Endothelial cell of umbilical vein (primary cell): Measurements from ENCODE around the gene TMEM178A.

Experiments
- EZH2 ChIP-seq: IDR thresholded peaks from 2 replicates; pipeline ENCODE4 v1.6.1; 2012; ENCODE audit warnings: borderline replicate concordance, low read depth, mild to moderate bottlenecking, moderate library complexity, low read length, inconsistent platforms; ENCODE audit not compliant: severe bottlenecking
- GATA2 ChIP-seq: IDR thresholded peaks from 2 replicates; pipeline ENCODE4 v1.7.0; 2011; ENCODE audit warnings: low read depth, mild to moderate bottlenecking, moderate library complexity, mixed read lengths, low read length; ENCODE audit not compliant: insufficient read length, insufficient read depth
- MAX ChIP-seq: IDR thresholded peaks from 2 replicates; pipeline ENCODE4 v1.6.1; 2011; ENCODE audit not compliant: insufficient read depth, insufficient read length
- MYC ChIP-seq: IDR thresholded peaks from one replicate; pipeline ENCODE4 v1.6.1; 2011; ENCODE audit warnings: mild to moderate bottlenecking, low read depth, low read length
- POLR2A ChIP-seq: IDR thresholded peaks from 2 replicates; pipeline ENCODE4 v1.6.1; 2012; ENCODE audit warnings: low read depth, mild to moderate bottlenecking, control low read depth, low read length
- POLR2AphosphoS5 ChIP-seq: IDR thresholded peaks from 2 replicates; pipeline ENCODE4 v1.6.1; 2012; ENCODE audit warnings: low read depth, mild to moderate bottlenecking, control low read depth, low read length, moderate library complexity; ENCODE audit not compliant: insufficient read depth
- TF ChIP-seq, protein P1 (sequence below), 2 donors: IDR thresholded peaks; 1 replicate in 1 of 2; 2 replicates in 1 of 2; pipeline ENCODE4 v1.5.1; 2011; ENCODE audit warnings: low read length in 2 of 2, mild to moderate bottlenecking in 2 of 2, moderate library complexity in 2 of 2, control low read depth in 1 of 2, inconsistent platforms in 1 of 2, low read depth in 1 of 2; ENCODE audit not compliant: insufficient read depth in 1 of 2; ENCODE audit errors: extremely low read depth in 1 of 2

GRCh38 chr2:39712953-39713352 lies 47.2 kb downstream of the TMEM178A start:
- TF ChIP-seq, protein P1, sequence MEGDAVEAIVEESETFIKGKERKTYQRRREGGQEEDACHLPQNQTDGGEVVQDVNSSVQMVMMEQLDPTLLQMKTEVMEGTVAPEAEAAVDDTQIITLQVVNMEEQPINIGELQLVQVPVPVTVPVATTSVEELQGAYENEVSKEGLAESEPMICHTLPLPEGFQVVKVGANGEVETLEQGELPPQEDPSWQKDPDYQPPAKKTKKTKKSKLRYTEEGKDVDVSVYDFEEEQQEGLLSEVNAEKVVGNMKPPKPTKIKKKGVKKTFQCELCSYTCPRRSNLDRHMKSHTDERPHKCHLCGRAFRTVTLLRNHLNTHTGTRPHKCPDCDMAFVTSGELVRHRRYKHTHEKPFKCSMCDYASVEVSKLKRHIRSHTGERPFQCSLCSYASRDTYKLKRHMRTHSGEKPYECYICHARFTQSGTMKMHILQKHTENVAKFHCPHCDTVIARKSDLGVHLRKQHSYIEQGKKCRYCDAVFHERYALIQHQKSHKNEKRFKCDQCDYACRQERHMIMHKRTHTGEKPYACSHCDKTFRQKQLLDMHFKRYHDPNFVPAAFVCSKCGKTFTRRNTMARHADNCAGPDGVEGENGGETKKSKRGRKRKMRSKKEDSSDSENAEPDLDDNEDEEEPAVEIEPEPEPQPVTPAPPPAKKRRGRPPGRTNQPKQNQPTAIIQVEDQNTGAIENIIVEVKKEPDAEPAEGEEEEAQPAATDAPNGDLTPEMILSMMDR (IDR thresholded peaks at IDR 0.05; ENCODE audit: extremely low read depth in 1 of 2, insufficient read depth in 1 of 2, low read depth in 1 of 2, low read length in 2 of 2), result no peak
- TF ChIP-seq POLR2A (no peak), POLR2AphosphoS5 (no peak), EZH2 (no peak), GATA2 (no peak), MAX (no peak), MYC (no peak)
